HEK293 (cell line): ENCODE measurements around the gene COMP.
A peak's percentile ranks its signal among the peaks of the same experiment; 100 is the strongest.

ENCODE experiments used
- CTCF ChIP-seq: fragments of 450-650 bp; formaldehyde crosslinking; IDR thresholded peaks from 2 replicates; pipeline ENCODE4 v1.5.1; 2016; ENCODE audit warnings: missing biosample characterization, missing genetic modification characterization
- MEIS1 ChIP-seq: sonication (generic); formaldehyde crosslinking; IDR thresholded peaks from 2 replicates; pipeline ENCODE4 v1.8.1; 2022; ENCODE audit warnings: missing genetic modification reagents, mild to moderate bottlenecking, borderline replicate concordance
- ZBTB17 ChIP-seq: fragments of 450-650 bp; formaldehyde crosslinking; IDR thresholded peaks from 2 replicates; pipeline ENCODE4 v1.5.1; 2016; ENCODE audit warnings: missing biosample characterization, missing genetic modification characterization
- ZBTB20 ChIP-seq: fragments of 450-650 bp; formaldehyde crosslinking; IDR thresholded peaks from 2 replicates; pipeline ENCODE4 v1.5.1; 2016; ENCODE audit warnings: missing biosample characterization, missing genetic modification characterization
- ZBTB26 ChIP-seq: fragments of 450-650 bp; formaldehyde crosslinking; optimal IDR thresholded peaks from 2 replicates; pipeline ENCODE3; 2016; ENCODE audit warnings: missing biosample characterization, mild to moderate bottlenecking, missing genetic modification characterization
- ZBTB7A ChIP-seq: fragments of 450-650 bp; formaldehyde crosslinking; IDR thresholded peaks from 2 replicates; pipeline ENCODE4 v1.5.1; 2016; ENCODE audit warnings: low read depth, missing biosample characterization, missing genetic modification characterization
- ZFP37 ChIP-seq: fragments of 450-650 bp; formaldehyde crosslinking; IDR thresholded peaks from 2 replicates; pipeline ENCODE4 v1.5.1; 2016; ENCODE audit warnings: missing biosample characterization, missing genetic modification characterization
- ZNF26 ChIP-seq: fragments of 450-650 bp; formaldehyde crosslinking; IDR thresholded peaks from 2 replicates; pipeline ENCODE4 v1.5.1; 2016; ENCODE audit warnings: missing biosample characterization, missing genetic modification characterization
- ZNF280C ChIP-seq: fragments of 450-650 bp; formaldehyde crosslinking; IDR thresholded peaks from 2 replicates; pipeline ENCODE4 v1.5.1; 2016; ENCODE audit warnings: missing biosample characterization, missing genetic modification characterization
- ZNF561 ChIP-seq: fragments of 450-650 bp; IDR thresholded peaks from 2 replicates; pipeline ENCODE4 v1.5.1; 2018; ENCODE audit warnings: missing biosample characterization, missing genetic modification characterization, borderline replicate concordance
- ZNF580 ChIP-seq: fragments of 450-650 bp; formaldehyde crosslinking; IDR thresholded peaks from 2 replicates; pipeline ENCODE4 v1.5.1; 2016; ENCODE audit warnings: missing biosample characterization, missing genetic modification characterization
- ZNF629 ChIP-seq: fragments of 450-650 bp; formaldehyde crosslinking; IDR thresholded peaks from 2 replicates; pipeline ENCODE4 v1.5.1; 2017; ENCODE audit warnings: missing biosample characterization, missing genetic modification characterization
- ZNF704 ChIP-seq: fragments of 450-650 bp; formaldehyde crosslinking; IDR thresholded peaks from 2 replicates; pipeline ENCODE4 v1.5.1; 2016; ENCODE audit warnings: missing biosample characterization, missing genetic modification characterization

- TF ChIP-seq ZBTB20 (0 out of 2 replicates have a peak, but pooled peaks have one; percentile 18), CTCF (peak; percentile 59), ZFP37 (tag by site-specific recombination) (no peak), ZNF561 (tag by site-specific recombination) (no peak), ZBTB26 (tag by site-specific recombination) (peak; percentile 24), ZNF629 (tag by site-specific recombination) (no peak), ZBTB7A (no peak), ZNF704 (tag by site-specific recombination) (no peak), ZBTB17 (tag by site-specific recombination) (peak; percentile 36; the same call in 1 of the 2 replicates), ZNF580 (tag by site-specific recombination) (no peak), ZNF26 (no peak), MEIS1 (CRISPR knock-in tag) (no peak), ZNF280C (no peak)
Measured at GRCh38 chr19:18832306-18833140, 41.4 kb upstream of the COMP start.
